GM21423 (cell line): ENCODE measurements around the gene CPED1.
"Not testable (repeated sequence)": the region's sequence is repeated elsewhere in the genome, so short reads cannot be mapped to it uniquely, and the experiment has no call there.

Experiments used
- ATAC-seq: cut with Tn5 transposase; IDR thresholded peaks from one replicate; pipeline ENCODE4 v1.9.1; 2021; ENCODE audit warnings: mild to moderate bottlenecking, moderate library complexity; ENCODE audit not compliant: unreplicated experiment

The CPED1 gene

DNA sequence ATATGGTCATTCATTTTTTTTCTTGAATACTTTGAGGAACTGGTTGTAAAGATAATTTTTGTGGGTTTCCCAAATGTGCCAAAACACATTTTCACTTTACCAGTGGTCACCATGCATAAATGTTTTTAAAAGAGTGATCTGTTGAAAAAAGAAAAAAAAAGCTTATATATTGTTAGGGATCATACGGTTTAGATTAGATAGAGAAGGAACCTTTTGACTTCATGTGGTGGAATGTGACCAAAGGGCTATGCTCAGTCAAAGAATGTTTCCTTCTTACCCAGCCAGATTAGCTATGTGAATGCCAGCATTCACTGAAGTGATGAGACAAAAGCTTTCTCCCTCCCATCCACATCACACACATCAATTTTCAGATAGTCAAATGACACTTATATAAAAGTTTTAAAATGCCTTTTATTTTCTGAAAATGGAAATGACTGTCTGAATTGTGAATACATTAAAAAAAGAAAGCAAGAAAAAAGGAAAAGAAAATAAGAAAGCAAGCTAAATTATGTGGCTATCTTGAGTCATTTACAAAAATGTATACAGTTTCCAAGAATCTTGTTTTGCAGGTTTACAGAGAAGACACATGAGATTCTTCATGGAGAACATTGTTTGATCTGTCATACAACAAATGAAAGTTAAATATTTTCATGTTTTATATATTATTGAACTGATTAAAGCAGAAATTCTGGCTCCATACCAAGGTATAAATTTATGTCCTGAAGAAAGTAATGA is 8.6 kb upstream of the CPED1 start:
- ATAC-seq = no peak

GRCh38 chr7:120981117-120981516 is 7.4 kb upstream of the CPED1 start:
- no peak for ATAC-seq

DNA sequence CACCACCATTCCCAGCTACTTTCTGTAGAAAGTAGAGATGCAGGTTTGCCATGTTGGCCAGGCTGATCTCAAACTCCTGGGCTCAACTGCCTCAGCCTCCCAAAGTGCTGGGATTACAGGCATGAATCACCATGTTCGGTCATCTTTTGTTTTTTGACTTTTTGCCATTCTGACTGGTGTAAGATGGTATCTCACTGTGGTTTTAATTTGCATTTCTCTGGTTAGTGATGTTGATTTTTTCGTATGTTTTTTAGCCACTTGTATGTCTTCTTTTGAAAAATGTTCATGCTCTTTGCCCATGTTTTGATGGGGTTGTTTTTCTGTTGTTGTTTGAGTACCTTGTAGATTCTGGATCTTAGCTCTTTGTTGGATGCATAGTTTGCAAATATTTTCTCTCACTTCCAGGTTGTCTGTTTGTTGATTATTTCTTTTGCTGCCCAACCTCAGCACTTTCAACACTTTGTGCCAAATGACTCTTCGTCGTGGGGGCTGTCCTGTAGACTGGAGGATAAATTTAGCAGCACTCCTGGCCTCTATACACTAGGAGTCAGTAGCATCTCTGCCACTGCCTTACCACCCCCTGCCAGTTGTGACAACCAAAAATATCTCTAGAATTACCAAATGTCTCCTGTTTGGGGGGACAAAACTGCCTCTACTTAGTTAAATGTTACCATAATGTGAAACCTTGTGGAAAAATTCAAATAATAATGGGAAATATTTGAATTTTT is 6.5 kb upstream of the CPED1 start:
- peak; percentile 50 for ATAC-seq

DNA sequence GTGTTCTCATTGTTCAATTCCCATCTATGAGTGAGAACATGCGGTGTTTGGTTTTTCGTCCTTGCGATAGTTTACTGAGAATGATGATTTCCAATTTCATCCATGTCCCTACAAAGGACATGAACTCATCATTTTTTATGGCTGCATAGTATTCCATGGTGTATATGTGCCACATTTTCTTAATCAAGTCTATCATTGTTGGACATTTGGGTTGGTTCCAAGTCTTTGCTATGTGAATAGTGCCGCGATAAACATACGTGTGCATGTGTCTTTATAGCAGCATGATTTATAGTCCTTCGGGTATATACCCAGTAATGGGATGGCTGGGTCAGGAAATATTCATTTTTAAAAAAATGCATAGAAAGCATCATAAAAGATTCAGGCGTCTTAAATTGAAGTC is 4.9 kb upstream of the CPED1 start:
- not testable (repeated sequence) for ATAC-seq

DNA sequence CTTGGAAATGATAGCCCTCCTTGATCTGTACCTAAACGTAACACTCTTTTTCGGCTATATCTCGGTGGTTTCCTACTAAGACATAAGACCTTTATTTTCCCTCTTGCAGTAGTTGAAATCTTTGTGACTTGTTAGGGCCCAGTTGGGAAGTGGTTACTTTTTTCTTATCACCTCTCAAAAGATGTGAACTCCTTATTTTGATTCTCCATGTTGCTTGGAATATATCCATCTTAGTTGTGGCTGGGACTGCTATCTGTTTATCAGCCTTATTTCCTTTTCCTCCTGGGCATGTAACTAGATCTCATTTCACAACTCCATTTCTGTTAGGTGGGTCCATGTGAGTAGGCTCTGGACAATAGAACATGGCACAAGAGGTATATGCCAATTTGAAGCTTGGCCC is 4.1 kb upstream of the CPED1 start:
- ATAC-seq = no peak

- no peak for ATAC-seq
These were observed 3.3 kb upstream of the CPED1 start for GRCh38 chr7:120985130-120985758.

DNA sequence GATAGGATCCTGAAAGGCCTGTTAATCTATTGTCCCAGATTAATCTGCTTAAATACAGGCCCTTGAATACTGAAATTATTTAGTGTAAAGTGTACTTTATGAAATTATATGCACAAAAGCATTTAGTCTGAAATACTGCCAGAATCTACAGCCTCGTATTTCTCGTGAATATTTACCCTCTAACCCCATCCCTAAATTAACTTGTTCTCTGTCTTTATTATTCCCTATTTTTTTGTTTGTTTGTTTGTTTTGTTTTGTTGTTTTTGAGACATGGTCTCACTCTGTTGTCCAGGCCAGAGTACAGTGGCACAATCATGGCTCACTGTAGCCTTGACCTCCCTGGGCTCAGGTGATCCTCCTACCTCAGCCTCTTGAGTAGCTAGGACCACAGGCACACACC is 2.7 kb upstream of the CPED1 start:
- no peak for ATAC-seq

DNA sequence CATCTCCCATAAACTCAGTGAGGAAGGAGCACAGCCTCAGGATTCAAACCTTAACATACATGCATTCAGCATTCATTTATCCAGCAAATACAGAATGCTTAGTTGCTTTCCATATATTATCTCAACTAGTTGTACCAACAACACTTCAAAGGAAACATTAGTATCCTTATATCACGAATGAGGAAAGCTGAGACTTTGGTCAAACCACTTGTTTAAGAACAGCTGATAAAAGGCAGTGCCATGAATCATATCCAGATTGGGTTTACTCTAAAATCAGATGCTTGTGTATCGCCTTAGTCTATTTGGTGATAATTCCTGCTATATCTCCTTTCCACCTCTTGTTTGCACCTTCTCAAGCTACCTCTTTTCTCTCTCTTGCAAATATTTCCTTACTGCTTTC is 1.9 kb upstream of the CPED1 start:
- ATAC-seq = no peak

DNA sequence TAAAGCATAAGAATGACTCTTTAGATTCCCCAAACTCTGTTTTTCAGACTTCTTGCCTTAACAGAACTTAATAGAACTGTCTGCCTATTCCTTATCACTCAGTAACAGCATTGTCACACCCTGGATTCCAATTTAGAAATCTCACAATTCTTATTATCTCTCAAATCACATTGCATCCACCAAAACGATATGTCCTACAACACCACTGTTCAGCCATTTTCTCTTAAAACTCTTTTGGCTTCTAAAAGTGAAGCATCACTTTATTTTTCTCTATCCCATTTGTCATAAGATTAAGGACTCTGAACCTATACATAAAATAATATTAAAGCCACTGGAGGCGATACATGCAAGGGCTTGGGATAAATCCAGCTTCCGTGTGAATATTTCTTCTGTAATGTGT is 1.2 kb upstream of the CPED1 start:
- ATAC-seq = no peak

GRCh38 chr7:120987683-120988590 is 574 bp upstream of the CPED1 start:
- peak; percentile 96 for ATAC-seq

GRCh38 chr7:120989257-120990220 is 1.0 kb downstream of the CPED1 start:
- ATAC-seq = no peak

- ATAC-seq = no peak
These were observed 2.1 kb downstream of the CPED1 start for GRCh38 chr7:120990468-120991118.

GRCh38 chr7:120991161-120991560 is 2.6 kb downstream of the CPED1 start:
- ATAC-seq = no peak

GRCh38 chr7:120991581-120991980 is 3.1 kb downstream of the CPED1 start:
- ATAC-seq = no peak

GRCh38 chr7:120992272-120992964 is 3.9 kb downstream of the CPED1 start:
- ATAC-seq = no peak

GRCh38 chr7:120992965-120993494 is 4.5 kb downstream of the CPED1 start:
- ATAC-seq = no peak

- no peak for ATAC-seq
These were observed 5.2 kb downstream of the CPED1 start for GRCh38 chr7:120993553-120994191.
